Esophagus muscularis mucosa (tissue), 4 donors: ENCODE data around the gene DMD.

Experiments used
- CTCF ChIP-seq, 3 experiments: fragments of 200-600 bp in 2 of 3; fragments of 450-650 bp in 1 of 3; sonication (generic) in 2 of 3; IDR thresholded peaks; one replicate each; pipeline ENCODE4 v1.5.1; 2017 to 2019; ENCODE audit warnings: antibody characterized with exemption in 3 of 3, mild to moderate bottlenecking in 2 of 3, moderate library complexity in 1 of 3
- EP300 ChIP-seq: sonication (generic); formaldehyde crosslinking; IDR thresholded peaks from one replicate; pipeline ENCODE4 v1.6.1; 2017; ENCODE audit warnings: antibody characterized with exemption
- POLR2AphosphoS5 ChIP-seq, 2 donors: sonication (generic); formaldehyde crosslinking; IDR thresholded peaks; one replicate each; pipeline ENCODE4 v1.6.1; 2017; ENCODE audit warnings: antibody characterized with exemption in 2 of 2

GRCh38 chrX:31215277-31215815 lies 1996.0 kb downstream of the DMD start:
- TF ChIP-seq POLR2AphosphoS5 (IDR thresholded peaks at IDR 0.05) (no peak), CTCF (IDR thresholded peaks at IDR 0.05) (no peak), EP300 (no peak)
